Loucy (cell line): ENCODE results near the gene ACTR3C.

Experiments
- EZH2phosphoT487 ChIP-seq: fragments of 200-600 bp; IDR thresholded peaks from 2 replicates; pipeline ENCODE4 v1.6.1; 2018; ENCODE audit warnings: antibody characterized with exemption, mild to moderate bottlenecking, moderate library complexity, borderline replicate concordance
- TF ChIP-seq, protein P1 (sequence below): fragments of 200-600 bp; sonication (generic); conservative IDR thresholded peaks from 2 replicates; pipeline ENCODE4 v1.5.1; 2014; ENCODE audit warnings: mild to moderate bottlenecking, antibody characterized with exemption, low read length

DNA sequence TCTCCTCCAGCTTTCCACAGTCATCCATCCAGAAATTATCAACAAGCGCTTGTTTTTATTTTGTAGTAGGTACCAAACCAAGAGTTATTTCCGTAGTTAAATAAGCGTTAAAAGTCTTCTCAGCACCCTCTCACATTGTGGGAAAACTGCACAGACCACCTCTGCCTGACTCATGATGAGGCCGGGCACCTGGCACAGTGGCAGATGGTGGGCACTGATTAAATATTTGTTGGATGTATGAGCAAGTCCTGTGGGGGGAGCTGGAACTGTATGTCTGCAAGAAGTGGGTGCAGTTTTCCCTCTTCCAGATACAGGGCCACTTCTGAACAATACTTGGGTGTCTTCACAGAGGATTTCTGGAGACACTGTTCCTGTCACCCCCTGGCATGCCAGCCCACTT, 40.0 kb upstream of the ACTR3C start:
- TF ChIP-seq, protein P1, sequence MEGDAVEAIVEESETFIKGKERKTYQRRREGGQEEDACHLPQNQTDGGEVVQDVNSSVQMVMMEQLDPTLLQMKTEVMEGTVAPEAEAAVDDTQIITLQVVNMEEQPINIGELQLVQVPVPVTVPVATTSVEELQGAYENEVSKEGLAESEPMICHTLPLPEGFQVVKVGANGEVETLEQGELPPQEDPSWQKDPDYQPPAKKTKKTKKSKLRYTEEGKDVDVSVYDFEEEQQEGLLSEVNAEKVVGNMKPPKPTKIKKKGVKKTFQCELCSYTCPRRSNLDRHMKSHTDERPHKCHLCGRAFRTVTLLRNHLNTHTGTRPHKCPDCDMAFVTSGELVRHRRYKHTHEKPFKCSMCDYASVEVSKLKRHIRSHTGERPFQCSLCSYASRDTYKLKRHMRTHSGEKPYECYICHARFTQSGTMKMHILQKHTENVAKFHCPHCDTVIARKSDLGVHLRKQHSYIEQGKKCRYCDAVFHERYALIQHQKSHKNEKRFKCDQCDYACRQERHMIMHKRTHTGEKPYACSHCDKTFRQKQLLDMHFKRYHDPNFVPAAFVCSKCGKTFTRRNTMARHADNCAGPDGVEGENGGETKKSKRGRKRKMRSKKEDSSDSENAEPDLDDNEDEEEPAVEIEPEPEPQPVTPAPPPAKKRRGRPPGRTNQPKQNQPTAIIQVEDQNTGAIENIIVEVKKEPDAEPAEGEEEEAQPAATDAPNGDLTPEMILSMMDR, result no peak
- no peak for TF ChIP-seq EZH2phosphoT487
